IMR-90 (cell line): ENCODE data around the gene PCNX2. TPM values are rescaled to one million over a fixed set of nuclear protein-coding genes. Genes with fewer than 3 reads are reported as not detected.

Source experiments
- ATAC-seq: fragments of 200-7000 bp; cut with Tn5 transposase; 2 replicates; pipeline ENCODE4 v1.9.1; 2020; ENCODE audit warnings: low read depth, mild to moderate bottlenecking, moderate library complexity
- BruUV-seq: library from RNA; stranded (reverse); fragments of 400-500 nt; replicated peaks from 2 replicates; lab custom pipeline; 2021; lab: Mats Ljungman, UMichigan
- CTCF ChIA-PET: fragments of 300-600 bp; formaldehyde crosslinking; extraction: SDS; loops from one replicate; lab custom pipeline; 2021; ENCODE audit warnings: antibody characterized with exemption; lab: Yijun Ruan, JAX
- POLR2A ChIA-PET: fragments of 300-600 bp; sonication (Branson Sonifier 250); formaldehyde crosslinking; loops from one replicate; lab custom pipeline; 2022; ENCODE audit warnings: antibody characterized with exemption; ENCODE audit not compliant: unreplicated experiment; lab: Charles Lee
- DNase-seq: peaks from one replicate; pipeline ENCODE4 v3.0.0; 2013
- H2AFZ ChIP-seq: replicated peaks from 2 replicates; pipeline ENCODE3; 2013; ENCODE audit warnings: low read length, mild to moderate bottlenecking; ENCODE audit not compliant: poor library complexity
- H2AK5ac ChIP-seq: 2 replicates; pipeline ENCODE4 v1.6.1; 2013; ENCODE audit warnings: low read depth, low read length, inconsistent platforms
- H2AK9ac ChIP-seq: replicated peaks from 2 replicates; pipeline ENCODE3; 2013; ENCODE audit warnings: mild to moderate bottlenecking, low read depth, low read length, moderate library complexity; ENCODE audit not compliant: poor library complexity
- H2BK120ac ChIP-seq: 2 replicates; pipeline ENCODE4 v1.6.1; 2013; ENCODE audit warnings: low read depth, low read length, inconsistent platforms
- H2BK15ac ChIP-seq: 3 replicates; pipeline ENCODE4 v1.6.1; 2013; ENCODE audit warnings: low read depth, low read length, inconsistent platforms
- H2BK20ac ChIP-seq: 2 replicates; pipeline ENCODE4 v1.6.1; 2013; ENCODE audit warnings: low read depth, mild to moderate bottlenecking, inconsistent platforms, low read length, moderate library complexity
- H2BK5ac ChIP-seq: 2 replicates; pipeline ENCODE4 v1.6.1; 2013; ENCODE audit warnings: mild to moderate bottlenecking, low read depth, low read length, inconsistent platforms; ENCODE audit not compliant: poor library complexity, severe bottlenecking
- H3K14ac ChIP-seq: replicated peaks from 2 replicates; pipeline ENCODE4 v1.6.1; 2013; ENCODE audit warnings: low read depth, low read length, inconsistent platforms
- H3K18ac ChIP-seq: 2 replicates; pipeline ENCODE4 v1.6.1; 2013; ENCODE audit warnings: low read depth, low read length, control low read depth
- H3K23ac ChIP-seq: 2 replicates; pipeline ENCODE4 v1.6.1; 2013; ENCODE audit warnings: low read depth, low read length, inconsistent platforms
- H3K27ac ChIP-seq: 2 replicates; pipeline ENCODE4 v1.5.1; 2013; ENCODE audit warnings: mild to moderate bottlenecking, control low read depth, low read length; ENCODE audit not compliant: insufficient read depth
- H3K27me3 ChIP-seq: 2 replicates; pipeline ENCODE4 v1.6.1; 2013; ENCODE audit warnings: low read length; ENCODE audit not compliant: control insufficient read depth, insufficient read depth
- H3K36me3 ChIP-seq: 2 replicates; pipeline ENCODE4 v1.6.1; 2013; ENCODE audit warnings: low read length, mixed read lengths; ENCODE audit not compliant: control insufficient read depth, insufficient read depth
- H3K4ac ChIP-seq: 2 replicates; pipeline ENCODE4 v1.6.1; 2013; ENCODE audit warnings: low read depth, low read length, inconsistent platforms
- H3K4me1 ChIP-seq: 2 replicates; pipeline ENCODE4 v1.6.1; 2013; ENCODE audit warnings: low read length, mixed read lengths; ENCODE audit not compliant: control insufficient read depth, insufficient read depth
- H3K4me2 ChIP-seq: 2 replicates; pipeline ENCODE4 v1.6.1; 2013; ENCODE audit warnings: low read depth, mild to moderate bottlenecking, control low read depth, low read length, moderate library complexity
- H3K4me3 ChIP-seq: 2 replicates; pipeline ENCODE4 v1.5.1; 2013; ENCODE audit warnings: low read depth, mild to moderate bottlenecking, control low read depth, low read length, moderate library complexity; ENCODE audit not compliant: insufficient read depth
- H3K56ac ChIP-seq: 2 replicates; pipeline ENCODE4 v1.6.1; 2013; ENCODE audit warnings: low read length, inconsistent platforms; ENCODE audit not compliant: insufficient read depth; ENCODE audit errors: extremely low read depth
- H3K79me1 ChIP-seq, 2 experiments: 2 replicates each; pipeline ENCODE4 v1.6.1; 2013; ENCODE audit warnings: low read length in 2 of 2, inconsistent platforms in 1 of 2, low read depth in 1 of 2
- H3K9ac ChIP-seq: 2 replicates; pipeline ENCODE4 v1.6.1; 2013; ENCODE audit warnings: low read depth, low read length, control low read depth
- H3K9me1 ChIP-seq: 2 replicates; pipeline ENCODE4 v1.6.1; 2013; ENCODE audit warnings: low read length, inconsistent platforms; ENCODE audit not compliant: insufficient read depth
- H3K9me3 ChIP-seq: 2 replicates; pipeline ENCODE4 v1.6.1; 2013; ENCODE audit warnings: low read length; ENCODE audit not compliant: control insufficient read depth, insufficient read depth
- H4K20me1 ChIP-seq: 2 replicates; pipeline ENCODE4 v1.6.1; 2013; ENCODE audit warnings: low read length, inconsistent platforms; ENCODE audit not compliant: insufficient read depth
- H4K5ac ChIP-seq: 2 replicates; pipeline ENCODE4 v1.6.1; 2013; ENCODE audit warnings: mild to moderate bottlenecking, low read depth, low read length, control low read depth
- H4K8ac ChIP-seq, 2 experiments: 2 replicates each; pipeline ENCODE4 v1.6.1; 2013; ENCODE audit warnings: low read depth in 2 of 2, low read length in 2 of 2, control low read depth in 1 of 2, inconsistent platforms in 1 of 2
- H4K91ac ChIP-seq: 2 replicates; pipeline ENCODE4 v1.6.1; 2013; ENCODE audit warnings: low read depth, low read length, inconsistent platforms; ENCODE audit not compliant: insufficient read depth
- WGBS, 2 experiments: methylation state at CpG; one replicate each; pipeline versions ENCODE4 v1.1.5 to v1.1.7; 2013; ENCODE audit warnings: missing lambda C conversion rate in 2 of 2; ENCODE audit not compliant: insufficient read length in 1 of 2; ENCODE audit errors: extremely low coverage in 2 of 2; 5-methylcytosine and 5-hydroxymethylcytosine counted together
- dilution Hi-C: fragments of 300-500 bp; cut with HindIII; formaldehyde crosslinking; loops from one replicate; pipeline ENCODE4 v1.14.3; 2018; ENCODE audit warnings: low sequenced_read_pairs; ENCODE audit not compliant: unreplicated experiment
- in situ Hi-C: fragments of 300-500 bp; cut with MboI; formaldehyde crosslinking; loops from 3 replicates; pipeline ENCODE4 v1.14.3; 2019; ENCODE audit warnings: low sequenced_read_pairs, inconsistent platforms, mixed read lengths
- intact Hi-C: fragments of 100-400 bp; cut with micrococcal nuclease; formaldehyde crosslinking; loops from 2 replicates; pipeline ENCODE4 v1.10.0; 2022
- polyA plus RNA-seq, 3 experiments: library from polyadenylated mRNA; depleted of rRNA; stranded (reverse); fragments of >200 nt; gene quantifications; 2 replicates each; pipeline ENCODE4 v1.2.3, GENCODE V29; 2012; ENCODE audit warnings: low replicate concordance in 1 of 3
- total RNA-seq: library from RNA; depleted of rRNA; stranded (reverse); fragments of >200 nt; gene quantifications from 2 replicates; pipeline ENCODE4 v1.2.3, GENCODE V29; 2012
- TF ChIP-seq, protein P1 (sequence below): conservative IDR thresholded peaks from 2 replicates; pipeline ENCODE4 v1.5.1; 2012; ENCODE audit warnings: mild to moderate bottlenecking, low read depth, low read length, improper control_type of control experiment

Gene PCNX2
- total and polyA plus RNA-seq, 2 of the 4 experiments (the other 2 are of a cell fraction): 15.9 to 22.6 TPM

DNA sequence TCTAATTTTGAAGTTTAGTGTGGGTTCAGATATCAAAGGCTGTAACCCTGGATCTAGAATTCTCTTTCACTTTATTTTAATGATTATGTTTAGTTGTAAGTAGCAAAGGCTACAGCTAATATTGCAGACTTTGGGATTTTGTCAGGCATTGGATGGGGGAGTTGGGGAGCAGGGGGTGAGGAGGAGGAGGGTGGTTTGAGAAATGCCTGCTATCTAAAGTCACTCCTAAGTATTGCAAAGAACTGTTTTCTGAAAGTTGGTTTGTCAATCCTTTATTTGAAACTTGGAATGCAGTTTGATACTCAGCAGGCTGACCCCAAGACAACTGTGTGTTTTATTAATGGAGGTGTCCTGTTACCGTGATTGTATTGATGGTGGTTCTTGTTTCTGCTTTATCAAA lies 343.9 kb downstream of the PCNX2 start:
- peaks cover 11 to 34% of the 10 kb centered on the region in 2 experiments; a peak in 3 of 4 replicates for H3K79me1 ChIP-seq
- no peak overlapping the region for H2AK9ac ChIP-seq
- intact Hi-C loops (loop anchor here (2.0 to 10.0 kb wide), 5 partner anchors 99 to 477 kb away; no protein-coding TSS in a partner anchor), dilution Hi-C loops (no loop called here), in situ Hi-C loops (no loop called here)
- H3K27me3 ChIP-seq: no peaks in the 10 kb centered on the region
- H2AK5ac ChIP-seq: no peak overlapping the region
- H3K4me1 ChIP-seq: peaks cover 10% of the 10 kb centered on the region
- H4K5ac ChIP-seq: 0 out of 2 replicates have a peak overlapping the region, but pooled peaks have one; percentile 16
- no peak overlapping the region for H2BK120ac ChIP-seq
- H3K36me3 ChIP-seq: peaks cover 2% of the 10 kb centered on the region; the same call in 1 of the 2 replicates
- no peak overlapping the region for H3K56ac ChIP-seq
- no CpG with 5 or more reads among the region's 1 CpG for WGBS, 2 experiments
- H3K4ac ChIP-seq: no peak overlapping the region
- H3K9me3 ChIP-seq: no peaks in the 10 kb centered on the region
- no peak for ATAC-seq
- H3K9me1 ChIP-seq: peaks cover 7% of the 10 kb centered on the region; the same call in 1 of the 2 replicates
- peak overlapping the region; percentile 84; the same call in 1 of the 2 replicates for H3K18ac ChIP-seq
- no peak overlapping the region for H2BK5ac ChIP-seq
- no peak overlapping the region for H3K14ac ChIP-seq
- ChIA-PET CTCF (interaction anchor here (0.6 to 0.7 kb wide), 2 partner anchors 170 to 1174 kb away, joined by 4 to 5 read pairs; no protein-coding TSS in a partner anchor), POLR2A (interaction anchor here (0.6 to 0.7 kb wide), 3 partner anchors 113 to 269 kb away, joined by 3 to 14 read pairs (median 7); no protein-coding TSS in a partner anchor)
- H3K27ac ChIP-seq: peak overlapping the region; percentile 54; the same call in 1 of the 2 replicates
- H2AFZ ChIP-seq: no peak overlapping the region
- no peak overlapping the region for H4K8ac ChIP-seq
- no peak overlapping the region; the same call in 1 of the 2 replicates for H2BK20ac ChIP-seq
- no peak overlapping the region for H2BK15ac ChIP-seq
- H4K20me1 ChIP-seq: no peaks in the 10 kb centered on the region
- H3K23ac ChIP-seq: no peak overlapping the region
- BruUV-seq: no TSS peak
- H3K4me2 ChIP-seq: peak overlapping the region; percentile 99
- peak overlapping the region; percentile 76; the same call in 1 of the 2 replicates for H3K4me3 ChIP-seq
- no peak for DNase-seq
- TF ChIP-seq, protein P1, sequence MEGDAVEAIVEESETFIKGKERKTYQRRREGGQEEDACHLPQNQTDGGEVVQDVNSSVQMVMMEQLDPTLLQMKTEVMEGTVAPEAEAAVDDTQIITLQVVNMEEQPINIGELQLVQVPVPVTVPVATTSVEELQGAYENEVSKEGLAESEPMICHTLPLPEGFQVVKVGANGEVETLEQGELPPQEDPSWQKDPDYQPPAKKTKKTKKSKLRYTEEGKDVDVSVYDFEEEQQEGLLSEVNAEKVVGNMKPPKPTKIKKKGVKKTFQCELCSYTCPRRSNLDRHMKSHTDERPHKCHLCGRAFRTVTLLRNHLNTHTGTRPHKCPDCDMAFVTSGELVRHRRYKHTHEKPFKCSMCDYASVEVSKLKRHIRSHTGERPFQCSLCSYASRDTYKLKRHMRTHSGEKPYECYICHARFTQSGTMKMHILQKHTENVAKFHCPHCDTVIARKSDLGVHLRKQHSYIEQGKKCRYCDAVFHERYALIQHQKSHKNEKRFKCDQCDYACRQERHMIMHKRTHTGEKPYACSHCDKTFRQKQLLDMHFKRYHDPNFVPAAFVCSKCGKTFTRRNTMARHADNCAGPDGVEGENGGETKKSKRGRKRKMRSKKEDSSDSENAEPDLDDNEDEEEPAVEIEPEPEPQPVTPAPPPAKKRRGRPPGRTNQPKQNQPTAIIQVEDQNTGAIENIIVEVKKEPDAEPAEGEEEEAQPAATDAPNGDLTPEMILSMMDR: no peak
- no peak overlapping the region for H4K91ac ChIP-seq
- H3K9ac ChIP-seq: 0 out of 2 replicates have a peak overlapping the region, but pooled peaks have one; percentile 57
